Activated CD4-positive, alpha-beta memory T cell treated with anti-CD3 and anti-CD28 coated beads, Interleukin-2, amount 10 ng/mL, durations not matched to agents 7 days and 5 days (primary cell): ENCODE results near the gene FLNA. TPM values are rescaled to one million over a fixed set of nuclear protein-coding genes. Genes with fewer than 3 reads are reported as not detected.
"Not testable (repeated sequence)": the region's sequence is repeated elsewhere in the genome, so short reads cannot be mapped to it uniquely, and the experiment has no call there.

Source experiments
- CTCF ChIA-PET: fragments of 350-600 bp; sonication (Branson Sonifier 250); formaldehyde crosslinking; loops from one replicate; lab custom pipeline; 2021; ENCODE audit warnings: antibody characterized with exemption, inconsistent platforms; lab: Charles Lee
- POLR2A ChIA-PET: fragments of 350-600 bp; sonication (Branson Sonifier 250); formaldehyde crosslinking; loops from one replicate; lab custom pipeline; 2021; ENCODE audit warnings: antibody characterized with exemption; lab: Charles Lee
- DNase-seq: peaks from one replicate; pipeline ENCODE4 v3.0.0-alpha.2; 2020
- H3K27ac Mint-ChIP-seq: one replicate; pipeline ENCODE4 v1.8.0; 2021; ENCODE audit warnings: mild to moderate bottlenecking, mixed read lengths
- H3K27me3 Mint-ChIP-seq: one replicate; pipeline ENCODE4 v1.8.0; 2021; ENCODE audit warnings: mixed read lengths
- H3K36me3 Mint-ChIP-seq: one replicate; pipeline ENCODE4 v1.8.0; 2021; ENCODE audit warnings: low read depth, mixed read lengths
- H3K4me1 Mint-ChIP-seq: one replicate; pipeline ENCODE4 v1.8.0; 2021; ENCODE audit warnings: mixed read lengths
- H3K4me3 Mint-ChIP-seq: one replicate; pipeline ENCODE4 v1.8.0; 2021; ENCODE audit warnings: mild to moderate bottlenecking, mixed read lengths
- H3K9me3 Mint-ChIP-seq: one replicate; pipeline ENCODE4 v1.8.0; 2021; ENCODE audit warnings: mixed read lengths
- total RNA-seq, 2 experiments: library from RNA; stranded (reverse); gene quantifications; one replicate each; pipeline ENCODE4 v1.2.3, GENCODE V29; 2021

FLNA gene
- total RNA-seq, 2 experiments from 2014 or later: 1,571 to 1,579 TPM

DNA sequence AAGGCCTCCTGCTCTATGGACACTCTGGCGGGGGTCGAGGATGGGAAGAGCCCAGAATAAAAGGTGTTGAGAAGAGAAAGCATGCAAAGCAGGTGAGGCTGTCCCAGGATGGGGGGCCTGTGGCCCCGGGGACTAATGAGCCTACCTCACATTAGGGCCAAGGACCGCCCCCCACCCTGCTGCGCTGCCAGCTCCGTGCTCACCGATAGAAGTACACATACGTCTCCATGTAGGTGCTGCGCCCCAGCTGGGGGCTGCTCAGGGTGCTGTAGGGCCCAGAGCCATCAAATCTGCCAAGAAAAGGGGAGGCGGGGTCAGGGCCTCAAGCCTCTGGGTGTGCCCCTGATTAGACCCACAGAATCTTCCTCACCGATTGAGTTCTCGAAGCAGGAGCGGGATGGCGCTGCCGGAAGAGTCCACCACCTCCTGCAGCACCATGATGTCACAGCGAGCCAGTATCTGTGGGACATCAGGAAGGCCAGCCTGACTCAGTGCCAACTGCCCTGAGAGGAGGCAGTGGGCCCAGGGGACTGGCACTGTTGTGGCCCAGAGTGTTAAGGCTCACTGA is 30.3 kb upstream of the FLNA start:
- Mint-ChIP-seq H3K27ac (no peak overlapping the region), H3K9me3 (no peaks in the 10 kb centered on the region), H3K4me3 (no peak overlapping the region), H3K4me1 (peaks cover 14% of the 10 kb centered on the region), H3K36me3 (peaks cover 25% of the 10 kb centered on the region), H3K27me3 (no peaks in the 10 kb centered on the region)
- no peak for DNase-seq
- POLR2A ChIA-PET: no interaction called here
- CTCF ChIA-PET: no interaction called here

DNA sequence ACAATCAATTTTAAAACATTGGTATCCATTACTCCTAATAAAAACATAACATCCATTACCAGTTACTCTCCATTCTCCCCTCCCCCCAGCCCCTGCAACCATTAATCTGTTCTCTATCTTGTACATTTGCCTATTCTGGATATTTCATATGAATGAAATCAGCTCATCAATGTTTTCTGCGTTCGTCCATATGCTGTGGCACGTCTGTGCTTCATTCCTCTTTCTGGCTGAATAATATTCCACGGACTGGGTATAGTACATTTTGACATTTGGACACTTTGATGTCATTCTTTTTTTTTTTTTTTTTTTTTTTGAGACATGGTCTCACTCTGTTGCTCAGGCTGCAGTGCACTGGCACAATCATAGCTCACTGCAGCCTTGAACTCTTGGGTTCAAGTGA is 29.4 kb upstream of the FLNA start:
- Mint-ChIP-seq H3K4me3 (no peak overlapping the region), H3K4me1 (peaks cover 16% of the 10 kb centered on the region), H3K36me3 (peaks cover 33% of the 10 kb centered on the region), H3K9me3 (no peaks in the 10 kb centered on the region), H3K27ac (no peak overlapping the region), H3K27me3 (no peaks in the 10 kb centered on the region)
- POLR2A ChIA-PET: no interaction called here
- DNase-seq: no peak
- CTCF ChIA-PET: no interaction called here

DNA sequence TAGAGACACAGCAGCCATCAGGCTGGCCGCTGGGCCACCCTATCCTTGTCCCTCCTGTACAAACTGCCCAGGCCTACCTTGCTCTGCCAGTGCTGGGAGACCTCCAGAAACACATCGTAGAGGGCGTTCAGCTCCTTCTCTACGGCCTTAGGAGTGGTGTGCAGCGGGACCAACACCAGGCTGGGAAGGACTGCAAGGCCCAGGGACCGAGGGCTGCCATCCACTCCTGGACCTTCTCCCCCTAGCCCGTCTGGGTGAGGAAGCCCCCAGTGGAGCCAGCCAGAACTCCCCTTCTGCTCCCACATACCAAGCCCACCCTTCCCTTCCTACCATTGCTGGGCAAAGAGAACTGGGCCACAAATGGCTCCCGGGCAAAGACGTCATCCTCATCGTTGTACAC is 28.8 kb upstream of the FLNA start:
- no peaks in the 10 kb centered on the region for H3K9me3 Mint-ChIP-seq
- H3K4me1 Mint-ChIP-seq: peaks cover 12% of the 10 kb centered on the region
- DNase-seq: no peak
- H3K27me3 Mint-ChIP-seq: no peaks in the 10 kb centered on the region
- H3K4me3 Mint-ChIP-seq: no peak overlapping the region
- peaks cover 36% of the 10 kb centered on the region for H3K36me3 Mint-ChIP-seq
- ChIA-PET CTCF (no interaction called here), POLR2A (interaction anchor here (7.2 kb wide), 1 partner anchor 8 kb away, joined by 103 read pairs; the partner anchor contains the start of genes DNASE1L1 and TAFAZZIN)
- no peak overlapping the region for H3K27ac Mint-ChIP-seq

DNA sequence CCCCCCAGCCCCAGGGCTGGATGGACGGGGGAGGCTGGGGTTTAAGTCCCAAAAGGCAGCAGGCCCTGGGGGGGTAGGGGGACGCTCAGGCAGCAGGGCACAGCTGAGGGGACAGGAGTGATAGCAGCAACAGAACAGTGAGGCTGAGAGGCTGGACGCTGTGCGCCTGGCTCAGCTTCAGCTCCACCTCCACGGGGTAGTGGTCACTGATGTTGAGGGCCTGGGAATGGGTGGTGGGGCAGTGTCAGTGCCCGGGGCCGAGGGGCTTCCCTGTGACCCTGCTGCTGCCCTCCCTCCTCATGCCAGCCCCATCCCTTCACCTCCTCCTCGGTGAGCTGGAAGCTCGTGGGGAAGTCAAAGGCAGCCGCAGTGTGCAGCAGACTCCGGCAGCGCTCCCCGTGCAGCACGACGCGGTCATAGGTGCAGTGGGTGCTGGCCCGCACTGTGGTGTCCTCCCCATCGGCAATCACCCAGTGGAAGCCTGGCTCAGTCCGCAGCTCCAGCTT is 28.2 kb upstream of the FLNA start:
- Mint-ChIP-seq H3K36me3 (peaks cover 39% of the 10 kb centered on the region), H3K4me3 (no peak overlapping the region), H3K9me3 (no peaks in the 10 kb centered on the region), H3K27me3 (no peaks in the 10 kb centered on the region), H3K27ac (no peak overlapping the region), H3K4me1 (peaks cover 13% of the 10 kb centered on the region)
- POLR2A ChIA-PET: interaction anchor here (7.2 kb wide), 1 partner anchor 8 kb away, joined by 103 read pairs; the partner anchor contains the start of genes DNASE1L1 and TAFAZZIN
- CTCF ChIA-PET: no interaction called here
- no peak for DNase-seq

DNA sequence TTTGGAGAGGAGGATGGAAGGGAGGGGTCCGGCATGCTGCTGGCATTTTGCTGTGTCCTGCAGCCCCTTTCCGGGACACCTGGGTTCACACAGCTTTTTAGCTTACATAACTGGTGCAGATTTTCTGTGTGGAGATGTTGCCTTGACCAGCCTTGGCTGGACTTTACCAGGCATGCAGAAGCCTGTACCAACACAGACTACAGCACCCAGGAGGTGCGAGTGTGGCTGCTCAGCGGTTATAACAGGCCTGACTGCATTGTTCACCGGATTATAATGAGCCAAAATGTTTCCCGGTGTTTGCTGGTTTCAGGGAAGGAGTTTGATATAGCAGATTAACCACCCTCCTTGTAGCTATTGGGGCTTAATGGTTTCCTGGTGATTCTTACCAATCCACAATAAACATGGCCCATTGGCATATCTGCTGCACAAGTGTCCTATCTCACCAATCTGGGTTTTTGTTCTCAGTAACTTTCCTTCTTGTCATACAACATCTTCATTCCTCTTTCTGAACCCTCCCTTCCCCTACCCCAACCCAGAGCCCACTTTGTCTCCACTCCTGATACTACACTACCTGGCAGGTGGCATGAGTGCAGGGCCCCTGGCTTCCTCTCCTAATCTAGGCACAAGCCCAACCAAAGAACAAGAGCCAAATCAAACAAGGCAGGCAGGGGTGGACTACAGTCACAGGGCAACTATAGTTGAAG is 27.6 kb upstream of the FLNA start:
- ChIA-PET POLR2A (interaction anchor here (7.2 kb wide), 1 partner anchor 9 kb away, joined by 103 read pairs; the partner anchor contains the start of genes DNASE1L1 and TAFAZZIN), CTCF (no interaction called here)
- Mint-ChIP-seq H3K4me3 (no peak overlapping the region), H3K27me3 (no peaks in the 10 kb centered on the region), H3K9me3 (no peaks in the 10 kb centered on the region), H3K36me3 (peaks cover 39% of the 10 kb centered on the region), H3K27ac (peak overlapping the region; percentile 3), H3K4me1 (peaks cover 14% of the 10 kb centered on the region)
- DNase-seq: no peak

DNA sequence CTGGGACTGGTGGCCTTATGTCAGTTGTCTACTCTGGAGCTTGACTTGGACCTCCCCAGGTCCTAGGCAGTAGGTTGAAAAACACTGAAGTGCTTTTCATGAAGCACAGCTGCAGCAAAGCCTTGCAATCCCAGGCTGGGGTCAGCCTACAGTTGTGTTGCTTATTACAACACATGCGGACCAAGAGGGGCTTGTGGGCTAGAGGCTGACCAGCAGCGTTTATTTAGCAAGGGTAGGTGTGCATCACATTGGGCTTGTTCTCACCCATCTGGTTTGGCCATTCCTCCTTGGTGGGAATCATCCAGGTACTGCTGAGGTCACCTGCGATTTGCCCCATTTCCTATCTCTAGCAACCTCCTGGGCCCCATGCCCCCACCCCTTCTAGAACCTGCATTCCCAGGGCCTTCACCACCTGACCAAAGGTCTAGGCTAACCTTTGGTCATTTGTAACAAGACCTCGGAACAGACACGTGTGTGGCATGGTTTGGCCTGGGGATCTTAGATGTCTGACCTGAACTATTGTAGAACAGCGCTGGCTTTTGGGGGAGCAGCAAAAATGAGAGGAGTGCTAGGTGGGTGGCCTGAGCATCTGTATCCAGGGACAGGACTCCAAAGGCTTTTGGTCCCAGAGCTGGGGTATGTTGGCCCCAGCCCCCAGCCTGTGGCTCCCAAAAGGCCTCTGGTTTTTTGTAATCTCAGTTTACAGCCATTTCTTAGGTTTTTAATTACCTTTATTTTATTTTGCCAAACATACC is 26.8 kb upstream of the FLNA start:
- no peak for DNase-seq
- Mint-ChIP-seq H3K27ac (peak overlapping the region; percentile 100), H3K4me1 (peaks cover 16% of the 10 kb centered on the region), H3K9me3 (no peaks in the 10 kb centered on the region), H3K27me3 (no peaks in the 10 kb centered on the region), H3K36me3 (peaks cover 39% of the 10 kb centered on the region), H3K4me3 (no peak overlapping the region)
- CTCF ChIA-PET: no interaction called here
- POLR2A ChIA-PET: interaction anchor here (0.9 to 7.2 kb wide), 6 partner anchors 10 to 32 kb away, joined by 3 to 103 read pairs (median 16); partner anchors contain the start of genes ATP6AP1, DNASE1L1 and TAFAZZIN

DNA sequence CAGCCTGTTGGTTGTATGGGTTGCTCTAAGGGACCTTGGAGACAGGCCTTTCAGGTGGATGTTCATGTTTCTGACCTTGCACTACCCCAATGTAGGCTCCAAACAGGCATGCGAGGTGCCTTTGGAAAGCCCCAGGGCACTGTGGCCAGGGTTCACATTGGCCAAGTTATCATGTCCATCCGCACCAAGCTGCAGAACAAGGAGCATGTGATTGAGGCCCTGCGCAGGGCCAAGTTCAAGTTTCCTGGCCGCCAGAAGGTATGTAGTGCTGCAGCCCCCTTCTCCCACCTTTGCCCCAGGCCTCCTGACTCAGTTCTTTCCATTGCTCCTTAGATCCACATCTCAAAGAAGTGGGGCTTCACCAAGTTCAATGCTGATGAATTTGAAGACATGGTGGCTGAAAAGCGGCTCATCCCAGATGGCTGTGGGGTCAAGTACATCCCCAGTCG is 26.0 kb upstream of the FLNA start:
- ChIA-PET CTCF (interaction anchor here (0.8 to 2.3 kb wide), 3 partner anchors 10 to 90 kb away, joined by 4 to 8 read pairs (median 6); partner anchors contain the start of genes ATP6AP1 and SLC10A3), POLR2A (interaction anchor here (0.7 to 7.2 kb wide), 12 partner anchors 10 to 431 kb away, joined by 3 to 103 read pairs (median 6); partner anchors contain the start of genes ATP6AP1, DNASE1L1, FAM3A and TAFAZZIN)
- not testable (repeated sequence) for DNase-seq, H3K9me3 Mint-ChIP-seq, H3K27me3 Mint-ChIP-seq
- peak overlapping the region; percentile 98 for H3K4me3 Mint-ChIP-seq
- peak overlapping the region; percentile 100 for H3K27ac Mint-ChIP-seq
- peaks cover 16% of the 10 kb centered on the region for H3K4me1 Mint-ChIP-seq
- peaks cover 39% of the 10 kb centered on the region for H3K36me3 Mint-ChIP-seq

DNA sequence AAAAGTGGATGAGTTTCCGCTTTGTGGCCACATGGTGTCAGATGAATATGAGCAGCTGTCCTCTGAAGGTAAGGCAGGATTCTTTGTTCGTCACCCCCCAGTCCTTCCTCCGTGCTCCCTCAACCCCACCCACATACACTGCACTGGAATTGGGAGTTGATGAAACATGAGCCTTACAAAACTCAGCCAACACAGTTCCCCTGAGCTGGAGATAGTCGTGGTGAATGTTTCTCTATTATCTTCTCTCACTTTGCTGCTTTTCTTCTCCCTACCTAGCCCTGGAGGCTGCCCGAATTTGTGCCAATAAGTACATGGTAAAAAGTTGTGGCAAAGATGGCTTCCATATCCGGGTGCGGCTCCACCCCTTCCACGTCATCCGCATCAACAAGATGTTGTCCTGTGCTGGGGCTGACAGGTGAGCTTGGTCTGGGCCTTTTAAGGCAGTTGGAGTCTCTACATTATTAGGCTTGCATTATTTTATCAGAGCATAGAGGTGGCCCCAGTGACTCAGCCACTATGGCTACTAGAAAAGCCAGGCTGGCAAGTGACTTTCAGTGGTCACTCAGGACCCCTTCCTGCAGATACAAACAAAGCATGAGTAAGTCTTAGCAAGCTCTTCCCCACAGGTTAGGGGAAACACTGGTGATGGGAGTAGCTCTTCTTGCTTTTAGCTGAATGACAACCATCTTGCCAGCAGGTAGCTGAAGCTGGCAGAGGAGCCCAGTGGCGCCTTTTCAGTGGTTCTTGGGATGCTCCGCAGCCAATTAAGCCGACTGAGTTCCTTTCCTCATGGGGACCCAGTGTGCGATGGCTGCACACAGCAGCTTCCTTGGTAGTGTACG is 25.3 kb upstream of the FLNA start:
- Mint-ChIP-seq H3K4me1 (peaks cover 16% of the 10 kb centered on the region), H3K36me3 (peaks cover 39% of the 10 kb centered on the region), H3K4me3 (peak overlapping the region; percentile 98), H3K27ac (peak overlapping the region; percentile 100), H3K9me3 (no peaks in the 10 kb centered on the region), H3K27me3 (no peaks in the 10 kb centered on the region)
- CTCF ChIA-PET: interaction anchor here (0.8 to 2.3 kb wide), 4 partner anchors 11 to 134 kb away, joined by 4 to 8 read pairs (median 5); partner anchors contain the start of genes ATP6AP1 and SLC10A3
- POLR2A ChIA-PET: interaction anchor here (0.7 to 7.2 kb wide), 19 partner anchors 8 to 473 kb away, joined by 3 to 103 read pairs (median 10); partner anchors contain the start of genes ATP6AP1, DKC1, DNASE1L1 and EMD
- peak; percentile 53 for DNase-seq

DNA sequence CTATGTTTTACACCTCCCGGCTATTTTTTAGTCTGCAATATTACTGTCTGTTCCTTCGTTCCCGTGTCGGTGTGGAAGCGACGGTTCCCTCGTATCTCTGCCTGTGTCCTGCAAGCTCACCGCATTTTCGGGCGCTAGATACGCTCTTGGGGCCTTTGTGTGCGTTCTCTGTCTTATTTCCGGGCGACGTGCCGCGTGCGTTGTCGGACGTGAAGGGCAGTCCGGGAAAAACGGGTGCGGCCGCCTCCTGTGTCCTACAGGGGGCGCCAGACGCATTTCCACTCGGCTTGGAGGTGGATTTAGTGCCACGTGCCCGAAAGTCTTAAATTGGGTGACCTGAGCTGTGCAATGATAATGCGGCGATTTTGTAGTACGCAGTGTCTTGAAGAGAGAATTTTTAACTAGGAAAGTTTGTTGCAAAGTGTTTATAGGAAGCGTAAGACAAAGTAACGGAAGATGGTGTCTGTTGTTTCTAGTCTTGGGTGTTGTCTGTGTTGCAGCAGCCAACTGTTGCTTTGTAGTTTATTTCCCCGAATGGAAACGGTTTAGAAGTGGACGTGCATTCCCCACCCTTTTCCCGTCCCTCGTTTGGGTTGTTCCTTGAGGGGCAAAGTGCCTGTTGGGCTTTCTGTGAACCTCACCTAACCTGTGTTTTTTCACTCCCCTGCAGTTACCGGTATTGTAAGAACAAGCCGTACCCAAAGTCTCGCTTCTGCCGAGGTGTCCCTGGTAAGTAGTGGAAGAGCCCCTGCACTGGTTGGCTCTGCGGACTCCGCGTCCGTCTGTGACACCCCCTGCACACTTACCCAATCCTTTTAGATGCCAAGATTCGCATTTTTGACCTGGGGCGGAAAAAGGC is 24.5 kb upstream of the FLNA start:
- peaks cover 16% of the 10 kb centered on the region for H3K4me1 Mint-ChIP-seq
- no peaks in the 10 kb centered on the region for H3K27me3 Mint-ChIP-seq
- peak; percentile 89 for DNase-seq
- CTCF ChIA-PET: interaction anchor here (0.6 to 2.3 kb wide), 11 partner anchors 11 to 135 kb away, joined by 3 to 8 read pairs (median 4); partner anchors contain the start of genes ATP6AP1, LAGE3 and SLC10A3
- no peaks in the 10 kb centered on the region for H3K9me3 Mint-ChIP-seq
- H3K27ac Mint-ChIP-seq: peak overlapping the region; percentile 100
- H3K36me3 Mint-ChIP-seq: peaks cover 39% of the 10 kb centered on the region
- POLR2A ChIA-PET: interaction anchor here (0.6 to 7.2 kb wide), 34 partner anchors 9 to 476 kb away, joined by 3 to 103 read pairs (median 6); partner anchors contain the start of genes ATP6AP1, DKC1, DNASE1L1 and EMD
- peak overlapping the region; percentile 98 for H3K4me3 Mint-ChIP-seq

DNA sequence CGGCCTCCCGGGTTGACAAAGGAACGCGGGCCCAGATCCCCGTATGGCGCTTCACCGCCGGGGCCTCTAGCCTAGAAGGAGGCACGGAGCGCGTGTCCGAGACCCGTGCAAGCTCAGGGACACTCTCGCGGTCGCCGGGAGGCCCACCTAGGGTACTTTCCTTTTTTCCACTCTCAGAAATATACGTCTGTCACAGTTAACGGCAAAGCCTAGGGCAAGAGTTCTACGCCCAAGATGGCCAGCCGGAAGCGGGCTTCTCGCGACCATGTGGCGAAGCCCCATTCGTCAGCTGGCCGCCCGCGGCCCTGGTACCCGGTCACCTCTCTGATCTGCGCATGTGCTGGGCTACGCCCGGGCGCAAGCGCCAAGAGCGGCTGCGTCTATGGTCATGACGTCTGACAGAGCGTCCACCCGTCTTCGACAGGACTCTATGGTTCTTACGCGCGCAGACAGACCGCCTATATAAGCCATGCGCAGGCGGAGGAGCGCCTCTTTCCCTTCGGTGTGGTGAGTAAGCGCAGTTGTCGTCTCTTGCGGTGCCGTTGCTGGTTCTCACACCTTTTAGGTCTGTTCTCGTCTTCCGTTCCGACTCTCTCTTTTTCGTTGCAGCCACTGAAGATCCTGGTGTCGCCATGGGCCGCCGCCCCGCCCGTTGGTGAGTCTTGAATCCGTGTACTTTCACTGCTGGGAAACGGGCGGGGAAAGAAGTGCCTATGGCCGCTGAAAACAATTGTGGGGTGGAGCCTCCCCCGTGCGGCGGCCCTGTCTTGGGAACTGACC is 23.6 kb upstream of the FLNA start, which contains the start of gene RPL10:
TSS of gene RPL10 (plus strand) at position 490 of the 780 bp plus-strand sequence. CDS start at position 633, 143 bp downstream.
- CTCF ChIA-PET: interaction anchor here (0.7 to 2.3 kb wide), 8 partner anchors 12 to 135 kb away, joined by 3 to 8 read pairs (median 4); partner anchors contain the start of genes ATP6AP1, LAGE3 and SLC10A3
- Mint-ChIP-seq H3K4me1 (peaks cover 16% of the 10 kb centered on the region), H3K9me3 (no peaks in the 10 kb centered on the region), H3K27me3 (no peaks in the 10 kb centered on the region), H3K4me3 (peak within 1 kb of the TSS; percentile 98), H3K27ac (peak within 1 kb of the TSS; percentile 100), H3K36me3 (peaks cover 39% of the 10 kb centered on the region)
- DNase-seq: peak; percentile 93
- POLR2A ChIA-PET: interaction anchor here (0.6 to 7.2 kb wide), 34 partner anchors 13 to 475 kb away, joined by 3 to 103 read pairs (median 6); partner anchors contain the start of genes ATP6AP1, DKC1, DNASE1L1 and EMD
